Measurements from ENCODE around the gene DTD1. TPM values are rescaled to one million over a fixed set of nuclear protein-coding genes. Genes with fewer than 3 reads are reported as not detected.

Gene DTD1
- total and polyA plus RNA-seq, 3 donors from 2014 or later = 34.6 to 41.6 (median 39.9) TPM

GRCh38 chr20:18650224-18650623, 62.4 kb downstream of the DTD1 start:
- no peak for DNase-seq
- Histone ChIP-seq H3K36me3 (ENCODE audit: low read depth, missing control alignments) (no peaks in the 10 kb centered on the region), H3K4me1 (no peaks in the 10 kb centered on the region), H3K27ac (no peak overlapping the region), H3K27me3 (no peaks in the 10 kb centered on the region), H3K4me3 (no peak overlapping the region), H3K9me3 (no peaks in the 10 kb centered on the region)
- intact Hi-C loops (cut with DNase I; ENCODE audit: low total_unique reads) = no loop called here
- 76 to 82% methylated on average over 5 of the region's 5 CpGs for WGBS, 2 donors
- TF ChIP-seq POLR2A (IDR thresholded peaks at IDR 0.05) (no peak), CTCF (IDR thresholded peaks at IDR 0.05) (no peak)

DNA sequence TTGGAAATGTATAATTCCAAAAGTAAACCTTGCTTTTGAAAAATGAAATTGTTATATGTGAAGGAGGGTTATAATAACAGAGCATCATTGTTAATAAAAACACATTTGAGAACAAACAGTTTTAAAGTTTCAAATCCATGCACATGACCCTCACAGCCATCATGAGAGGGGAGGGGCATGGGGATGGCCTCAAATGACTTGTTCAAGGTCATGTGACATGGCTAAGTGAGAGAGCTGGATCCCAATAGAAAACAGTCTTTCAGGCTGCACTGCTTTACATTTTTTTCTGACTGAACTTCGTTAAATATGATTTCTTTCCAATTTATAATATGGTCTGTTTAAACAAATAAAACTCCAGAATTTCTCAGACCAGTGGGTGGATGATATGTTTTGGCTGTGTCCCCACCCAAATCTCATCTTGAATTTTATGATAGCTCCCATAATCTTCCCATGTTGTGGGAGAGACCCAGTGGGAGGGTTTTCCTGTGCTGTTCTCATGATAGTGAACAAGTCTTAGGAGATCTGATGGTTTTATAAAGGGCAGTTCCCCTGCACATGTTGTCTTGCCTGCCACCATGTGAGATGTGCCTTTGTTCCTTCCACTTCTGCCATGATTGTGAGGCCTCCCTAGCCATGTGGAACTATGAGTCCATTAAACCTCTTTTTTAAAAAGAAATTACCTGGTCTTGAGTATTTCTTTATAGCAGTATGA, 66.0 kb downstream of the DTD1 start:
- Histone ChIP-seq H3K9me3 (no peaks in the 10 kb centered on the region), H3K4me3 (no peak overlapping the region), H3K36me3 (ENCODE audit: low read depth, missing control alignments) (no peaks in the 10 kb centered on the region), H3K27me3 (no peaks in the 10 kb centered on the region), H3K4me1 (no peaks in the 10 kb centered on the region), H3K27ac (no peak overlapping the region)
- 55 to 68% methylated on average over 1 of the region's 1 CpG for WGBS, 2 donors
- intact Hi-C loops (cut with DNase I; ENCODE audit: low total_unique reads) = no loop called here
- DNase-seq = no peak
- TF ChIP-seq CTCF (IDR thresholded peaks at IDR 0.05) (no peak), POLR2A (IDR thresholded peaks at IDR 0.05) (no peak)

GRCh38 chr20:18654448-18654773, 66.6 kb downstream of the DTD1 start:
- DNase-seq = no peak
- Histone ChIP-seq H3K27me3 (no peaks in the 10 kb centered on the region), H3K9me3 (no peaks in the 10 kb centered on the region), H3K36me3 (ENCODE audit: low read depth, missing control alignments) (no peaks in the 10 kb centered on the region), H3K4me1 (no peaks in the 10 kb centered on the region), H3K4me3 (no peak overlapping the region), H3K27ac (no peak overlapping the region)
- 86 to 94% methylated on average over 1 of the region's 1 CpG for WGBS, 2 donors
- no peak for TF ChIP-seq POLR2A (IDR thresholded peaks at IDR 0.05)
- TF ChIP-seq CTCF (IDR thresholded peaks at IDR 0.05) = no peak
- intact Hi-C loops (cut with DNase I; ENCODE audit: low total_unique reads) = no loop called here

DNA sequence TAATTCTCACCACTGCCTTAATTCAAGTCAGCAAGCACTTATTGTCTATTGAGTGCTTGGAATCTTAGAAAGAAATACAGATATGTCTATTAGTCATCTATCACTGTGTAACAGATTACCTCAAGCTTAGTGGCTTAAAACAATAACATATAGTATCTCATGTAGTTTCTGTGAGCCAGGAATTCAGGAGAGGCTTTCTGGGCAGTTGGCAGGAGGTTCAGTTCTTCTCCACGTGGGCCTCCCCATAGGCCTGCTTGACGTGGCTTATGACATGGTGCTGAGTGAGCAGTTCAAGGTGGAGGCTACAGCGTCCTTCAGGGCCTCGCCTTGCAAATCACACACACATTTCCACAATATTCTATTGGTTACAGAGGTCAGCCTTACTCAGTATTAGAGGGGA, 69.7 kb downstream of the DTD1 start:
- Histone ChIP-seq H3K27ac (no peak overlapping the region), H3K36me3 (ENCODE audit: low read depth, missing control alignments) (no peaks in the 10 kb centered on the region)
- intact Hi-C loops (cut with DNase I; ENCODE audit: low total_unique reads) = no loop called here

More for the DNA sequence above, 69.7 kb downstream of the DTD1 start:
- Histone ChIP-seq H3K27me3 (no peaks in the 10 kb centered on the region), H3K4me3 (no peak overlapping the region), H3K4me1 (no peaks in the 10 kb centered on the region), H3K9me3 (no peaks in the 10 kb centered on the region)
- 87 to 100% methylated on average over 4 of the region's 4 CpGs for WGBS, 2 donors
- no peak for DNase-seq
- no peak for TF ChIP-seq POLR2A (IDR thresholded peaks at IDR 0.05)
- no peak for TF ChIP-seq CTCF (IDR thresholded peaks at IDR 0.05)

Data from testis (tissue), 3 donors.